ENCODE data around the gene NDST4.
A peak's percentile ranks its signal among the peaks of the same experiment; 100 is the strongest.

NDST4 gene

DNA sequence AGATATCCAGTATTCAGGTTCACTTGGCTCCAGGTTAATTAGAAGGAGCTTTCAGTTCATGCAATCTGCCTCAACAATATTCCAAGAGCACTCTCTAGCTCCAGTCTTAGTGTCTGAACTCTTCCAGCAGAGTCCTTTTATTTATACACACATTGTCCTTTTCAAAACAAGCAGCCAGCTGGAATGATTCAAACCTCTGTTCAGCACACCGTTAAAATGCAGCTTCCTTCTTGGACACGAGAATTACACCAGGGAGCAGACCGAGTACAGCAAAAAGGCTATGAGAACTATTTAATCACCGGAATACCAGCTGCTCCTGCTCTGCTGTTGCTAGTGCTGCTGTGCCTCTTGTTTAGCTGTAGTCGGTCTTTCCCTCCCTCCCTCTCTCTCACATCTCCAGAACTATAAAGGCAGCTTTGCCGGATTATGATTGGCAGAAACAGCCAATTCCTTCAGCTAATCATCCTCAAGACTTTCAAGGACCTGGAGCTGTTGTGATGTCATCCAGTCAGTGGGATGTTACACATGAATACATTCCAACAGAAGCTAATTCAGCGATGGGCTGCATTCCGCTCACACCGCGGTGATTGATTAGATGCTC lies at the start of gene NDST4:
Gene NDST4, minus strand, starts transcription at position 115 of the 601 bp plus-strand sequence. CDS start 36,584 bp downstream, outside the sequence.
- H3K27me3 ChIP-seq (ENCODE audit: control insufficient read depth in 2 of 2, insufficient read depth in 2 of 2, low read length in 2 of 2), result no peaks in the 10 kb centered on the region
- H3K9me3 ChIP-seq (ENCODE audit: control insufficient read depth in 2 of 2, low read length in 2 of 2), result no peaks in the 10 kb centered on the region
- H3K4me3 ChIP-seq (ENCODE audit: low read length in 2 of 2), result peak within 1 kb of the TSS in 1 of 2 donors; percentile 55
- H3K4me1 ChIP-seq (ENCODE audit: control insufficient read depth in 2 of 2, insufficient read depth in 2 of 2, low read length in 2 of 2), result peaks cover 0 to 3% of the 10 kb centered on the region in 2 donors
- H3K36me3 ChIP-seq (ENCODE audit: control insufficient read depth in 2 of 2, insufficient read depth in 2 of 2, low read length in 2 of 2), result no peaks in the 10 kb centered on the region
- no peak within 1 kb of the TSS for H3K27ac ChIP-seq (ENCODE audit: low read depth in 2 of 2, low read length in 2 of 2)
- H3K9ac ChIP-seq (ENCODE audit: low read depth in 1 of 2, low read length in 2 of 2), result no peak within 1 kb of the TSS

DNA sequence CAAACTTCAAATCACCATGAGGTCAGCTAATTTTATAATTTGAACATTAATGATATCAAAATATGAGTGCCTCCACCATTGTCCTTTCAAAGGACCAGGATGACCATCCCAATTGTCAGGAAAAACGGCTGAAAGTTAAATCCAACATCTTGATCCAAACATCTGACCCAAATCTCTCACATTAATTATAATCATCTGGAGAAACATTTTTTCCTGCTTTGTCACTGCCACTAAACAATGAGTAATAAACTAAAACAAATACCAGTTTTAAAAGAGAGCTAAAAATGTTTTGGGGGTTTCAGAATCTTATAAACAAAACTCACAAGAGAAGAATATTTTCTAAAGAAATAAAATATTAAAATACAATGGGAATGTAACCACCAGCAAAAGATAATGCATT lies 45.7 kb upstream of the NDST4 start:
- Histone ChIP-seq H3K36me3 (ENCODE audit: control insufficient read depth in 2 of 2, insufficient read depth in 2 of 2, low read length in 2 of 2) (no peaks in the 10 kb centered on the region), H3K27me3 (ENCODE audit: control insufficient read depth in 2 of 2, insufficient read depth in 2 of 2, low read length in 2 of 2) (no peaks in the 10 kb centered on the region), H3K4me1 (ENCODE audit: control insufficient read depth in 2 of 2, insufficient read depth in 2 of 2, low read length in 2 of 2) (no peaks in the 10 kb centered on the region), H3K9me3 (ENCODE audit: control insufficient read depth in 2 of 2, low read length in 2 of 2) (no peaks in the 10 kb centered on the region), H3K27ac (ENCODE audit: low read depth in 2 of 2, low read length in 2 of 2) (no peak overlapping the region), H3K9ac (ENCODE audit: low read depth in 1 of 2, low read length in 2 of 2) (no peak overlapping the region), H3K4me3 (ENCODE audit: low read length in 2 of 2) (no peak overlapping the region)

DNA sequence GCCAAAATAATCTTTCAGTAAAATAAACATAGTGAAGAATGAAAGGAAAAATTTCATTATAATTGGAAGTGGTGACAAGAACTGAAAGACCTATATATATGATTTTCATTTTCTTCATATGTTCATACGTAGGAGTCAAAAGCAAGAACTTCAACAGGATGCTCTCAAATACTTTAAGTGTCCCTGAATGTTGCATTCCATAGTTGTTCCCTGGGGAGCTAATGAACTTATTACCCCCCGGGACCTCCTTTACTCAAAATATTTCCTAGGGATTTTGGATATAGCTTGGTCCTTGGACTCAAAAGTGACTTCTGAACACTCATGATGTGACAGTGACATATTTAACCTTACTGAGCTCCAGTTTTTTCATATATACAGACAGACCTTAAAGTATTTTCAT lies 44.9 kb upstream of the NDST4 start:
- no peaks in the 10 kb centered on the region for H3K4me1 ChIP-seq (ENCODE audit: control insufficient read depth in 2 of 2, insufficient read depth in 2 of 2, low read length in 2 of 2)
- H3K27ac ChIP-seq (ENCODE audit: low read depth in 2 of 2, low read length in 2 of 2), result no peak overlapping the region
- H3K27me3 ChIP-seq (ENCODE audit: control insufficient read depth in 2 of 2, insufficient read depth in 2 of 2, low read length in 2 of 2), result no peaks in the 10 kb centered on the region
- H3K9ac ChIP-seq (ENCODE audit: low read depth in 1 of 2, low read length in 2 of 2), result no peak overlapping the region
- H3K4me3 ChIP-seq (ENCODE audit: low read length in 2 of 2), result no peak overlapping the region
- no peaks in the 10 kb centered on the region for H3K36me3 ChIP-seq (ENCODE audit: control insufficient read depth in 2 of 2, insufficient read depth in 2 of 2, low read length in 2 of 2)
- H3K9me3 ChIP-seq (ENCODE audit: control insufficient read depth in 2 of 2, low read length in 2 of 2), result no peaks in the 10 kb centered on the region

DNA sequence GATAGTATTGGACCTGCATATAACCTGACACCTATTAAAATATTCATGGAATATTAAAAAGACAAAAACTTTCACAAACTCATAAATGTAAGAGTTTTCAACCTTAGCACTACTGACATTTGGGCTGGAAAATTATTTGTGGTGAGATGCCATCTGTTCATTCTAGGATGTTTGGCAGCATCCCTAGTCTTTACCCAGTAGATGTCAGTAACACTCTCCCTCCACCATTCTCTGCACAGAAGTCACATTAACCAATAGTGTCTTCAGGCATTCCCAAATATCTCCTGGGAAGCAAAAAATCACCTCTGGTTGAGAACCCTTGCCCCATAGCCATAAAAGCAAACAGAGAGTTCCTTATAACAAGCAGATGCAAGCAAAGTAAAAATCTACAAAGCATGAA lies 41.4 kb upstream of the NDST4 start:
- Histone ChIP-seq H3K27me3 (ENCODE audit: control insufficient read depth in 2 of 2, insufficient read depth in 2 of 2, low read length in 2 of 2) (no peaks in the 10 kb centered on the region), H3K27ac (ENCODE audit: low read depth in 2 of 2, low read length in 2 of 2) (no peak overlapping the region), H3K9me3 (ENCODE audit: control insufficient read depth in 2 of 2, low read length in 2 of 2) (no peaks in the 10 kb centered on the region), H3K36me3 (ENCODE audit: control insufficient read depth in 2 of 2, insufficient read depth in 2 of 2, low read length in 2 of 2) (no peaks in the 10 kb centered on the region), H3K9ac (ENCODE audit: low read depth in 1 of 2, low read length in 2 of 2) (no peak overlapping the region), H3K4me3 (ENCODE audit: low read length in 2 of 2) (no peak overlapping the region), H3K4me1 (ENCODE audit: control insufficient read depth in 2 of 2, insufficient read depth in 2 of 2, low read length in 2 of 2) (no peaks in the 10 kb centered on the region)

DNA sequence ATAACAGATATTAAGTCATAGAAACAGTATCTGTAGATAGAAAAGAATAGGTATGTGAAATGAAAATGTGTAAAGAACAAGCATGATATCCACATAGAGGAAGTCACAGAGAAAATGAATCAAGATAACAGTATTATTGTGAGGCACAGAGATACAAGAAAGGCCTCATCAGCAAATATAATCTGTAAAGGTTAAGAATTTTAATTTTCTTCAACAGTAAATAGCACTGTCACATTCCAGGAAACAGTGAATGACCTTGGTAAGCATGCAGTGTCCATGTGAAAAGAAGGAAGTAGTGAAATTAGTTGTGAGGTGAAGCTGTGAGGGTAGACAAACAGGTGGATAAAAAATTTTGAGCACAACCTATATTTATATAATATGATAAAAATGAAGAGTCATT lies 39.5 kb upstream of the NDST4 start:
- Histone ChIP-seq H3K9ac (ENCODE audit: low read depth in 1 of 2, low read length in 2 of 2) (no peak overlapping the region), H3K4me3 (ENCODE audit: low read length in 2 of 2) (no peak overlapping the region), H3K27me3 (ENCODE audit: control insufficient read depth in 2 of 2, insufficient read depth in 2 of 2, low read length in 2 of 2) (no peaks in the 10 kb centered on the region), H3K36me3 (ENCODE audit: control insufficient read depth in 2 of 2, insufficient read depth in 2 of 2, low read length in 2 of 2) (no peaks in the 10 kb centered on the region), H3K9me3 (ENCODE audit: control insufficient read depth in 2 of 2, low read length in 2 of 2) (no peaks in the 10 kb centered on the region), H3K4me1 (ENCODE audit: control insufficient read depth in 2 of 2, insufficient read depth in 2 of 2, low read length in 2 of 2) (no peaks in the 10 kb centered on the region), H3K27ac (ENCODE audit: low read depth in 2 of 2, low read length in 2 of 2) (no peak overlapping the region)

DNA sequence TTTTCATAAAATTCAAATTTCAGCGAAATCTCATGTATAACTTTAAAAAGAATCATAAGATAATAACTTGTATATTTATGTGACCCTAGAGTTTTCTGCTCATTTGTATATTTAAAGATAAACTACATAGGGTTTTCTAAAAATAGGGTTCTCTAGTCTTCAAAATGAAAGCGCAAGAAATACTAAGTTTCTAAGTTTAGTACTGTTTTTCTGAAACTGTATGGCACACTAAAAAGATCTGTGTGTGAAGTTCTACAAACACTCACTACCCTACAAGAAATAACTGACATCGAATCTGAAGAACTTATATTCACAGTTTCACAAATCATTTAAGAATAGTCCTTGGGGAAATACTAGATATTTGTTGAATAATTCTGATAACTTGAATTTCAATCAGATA lies 38.7 kb upstream of the NDST4 start:
- no peaks in the 10 kb centered on the region for H3K27me3 ChIP-seq (ENCODE audit: control insufficient read depth in 2 of 2, insufficient read depth in 2 of 2, low read length in 2 of 2)
- no peaks in the 10 kb centered on the region for H3K4me1 ChIP-seq (ENCODE audit: control insufficient read depth in 2 of 2, insufficient read depth in 2 of 2, low read length in 2 of 2)
- H3K27ac ChIP-seq (ENCODE audit: low read depth in 2 of 2, low read length in 2 of 2), result no peak overlapping the region
- H3K36me3 ChIP-seq (ENCODE audit: control insufficient read depth in 2 of 2, insufficient read depth in 2 of 2, low read length in 2 of 2), result no peaks in the 10 kb centered on the region
- H3K4me3 ChIP-seq (ENCODE audit: low read length in 2 of 2), result no peak overlapping the region
- no peaks in the 10 kb centered on the region for H3K9me3 ChIP-seq (ENCODE audit: control insufficient read depth in 2 of 2, low read length in 2 of 2)
- no peak overlapping the region for H3K9ac ChIP-seq (ENCODE audit: low read depth in 1 of 2, low read length in 2 of 2)

DNA sequence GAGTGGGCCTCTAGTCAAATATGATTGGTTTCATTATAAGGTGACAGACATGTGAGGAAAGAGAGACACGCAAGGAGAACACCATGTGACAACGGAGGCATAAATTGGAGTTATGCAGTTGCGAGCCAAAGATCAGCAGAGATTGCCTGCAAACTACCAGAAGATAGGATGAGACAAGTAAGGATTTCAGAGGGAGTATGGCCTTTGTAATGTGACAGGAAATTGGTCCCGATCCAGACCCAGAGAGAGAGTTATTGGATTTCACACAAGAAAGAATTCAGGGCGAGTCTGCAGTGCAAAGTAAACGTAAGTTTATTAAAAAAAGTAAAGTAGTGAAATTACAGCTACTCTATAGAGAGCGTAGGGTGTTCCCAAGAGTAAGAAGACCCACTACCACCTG lies 35.7 kb upstream of the NDST4 start:
- Histone ChIP-seq H3K27ac (ENCODE audit: low read depth in 2 of 2, low read length in 2 of 2) (no peak overlapping the region), H3K27me3 (ENCODE audit: control insufficient read depth in 2 of 2, insufficient read depth in 2 of 2, low read length in 2 of 2) (no peaks in the 10 kb centered on the region), H3K4me1 (ENCODE audit: control insufficient read depth in 2 of 2, insufficient read depth in 2 of 2, low read length in 2 of 2) (no peaks in the 10 kb centered on the region), H3K9me3 (ENCODE audit: control insufficient read depth in 2 of 2, low read length in 2 of 2) (no peaks in the 10 kb centered on the region), H3K4me3 (ENCODE audit: low read length in 2 of 2) (no peak overlapping the region), H3K9ac (ENCODE audit: low read depth in 1 of 2, low read length in 2 of 2) (no peak overlapping the region), H3K36me3 (ENCODE audit: control insufficient read depth in 2 of 2, insufficient read depth in 2 of 2, low read length in 2 of 2) (no peaks in the 10 kb centered on the region)

DNA sequence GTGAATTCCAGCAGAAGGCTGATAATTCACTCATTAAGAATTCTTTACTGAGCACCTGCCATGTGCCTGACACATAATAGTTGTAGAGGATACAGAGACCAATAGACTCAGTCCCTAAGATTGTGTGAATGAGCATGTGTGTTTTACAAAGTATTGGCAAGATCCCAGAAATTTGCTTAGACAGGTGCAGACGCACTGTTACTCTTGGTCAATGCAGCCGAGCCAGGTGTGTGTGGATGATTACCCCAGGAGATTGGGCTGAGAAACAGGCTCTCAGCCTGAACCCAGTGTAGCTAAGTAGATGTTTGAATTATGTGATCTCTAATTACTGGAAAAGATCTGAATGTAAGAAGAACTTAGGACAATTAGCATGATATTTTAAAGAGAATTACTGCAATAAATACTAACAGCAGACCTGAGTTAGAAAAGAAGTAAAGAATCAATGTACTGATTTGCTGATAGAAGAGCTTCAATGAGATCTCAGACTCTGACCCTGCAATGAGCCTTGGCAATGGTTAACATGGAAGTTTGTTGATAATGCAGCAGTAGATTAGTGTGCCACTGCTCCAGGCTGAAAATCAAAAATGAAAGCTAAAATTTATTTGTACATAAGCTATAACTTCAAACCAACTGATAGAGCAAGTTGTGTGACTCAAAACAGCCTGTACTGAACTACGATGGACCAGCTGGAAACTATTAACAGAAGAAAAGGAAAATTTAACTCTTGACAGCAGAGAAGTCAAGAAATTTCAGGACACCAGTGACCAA lies 32.2 kb upstream of the NDST4 start:
- Histone ChIP-seq H3K36me3 (ENCODE audit: control insufficient read depth in 2 of 2, insufficient read depth in 2 of 2, low read length in 2 of 2) (no peaks in the 10 kb centered on the region), H3K27ac (ENCODE audit: low read depth in 2 of 2, low read length in 2 of 2) (no peak overlapping the region), H3K9me3 (ENCODE audit: control insufficient read depth in 2 of 2, low read length in 2 of 2) (no peaks in the 10 kb centered on the region), H3K27me3 (ENCODE audit: control insufficient read depth in 2 of 2, insufficient read depth in 2 of 2, low read length in 2 of 2) (no peaks in the 10 kb centered on the region), H3K4me1 (ENCODE audit: control insufficient read depth in 2 of 2, insufficient read depth in 2 of 2, low read length in 2 of 2) (no peaks in the 10 kb centered on the region), H3K4me3 (ENCODE audit: low read length in 2 of 2) (no peak overlapping the region), H3K9ac (ENCODE audit: low read depth in 1 of 2, low read length in 2 of 2) (no peak overlapping the region)

DNA sequence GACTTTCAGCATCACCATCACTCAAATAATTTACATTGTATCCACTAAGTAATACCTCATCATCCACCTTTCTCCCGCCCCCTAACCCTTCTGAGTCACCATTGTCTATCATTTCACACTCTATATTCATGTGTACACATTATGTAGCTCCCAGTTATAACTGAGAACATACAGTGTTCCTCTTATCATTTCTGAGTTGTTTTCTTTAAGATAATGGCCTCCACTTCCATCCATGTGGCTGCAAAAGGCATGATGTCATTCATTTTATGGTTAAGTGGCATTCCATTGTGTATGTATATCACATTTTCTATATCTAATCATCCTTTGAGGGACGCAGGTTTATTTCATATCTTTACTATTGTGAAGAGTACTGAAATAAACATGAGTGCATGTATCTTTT lies 14.6 kb upstream of the NDST4 start:
- H3K36me3 ChIP-seq (ENCODE audit: control insufficient read depth in 2 of 2, insufficient read depth in 2 of 2, low read length in 2 of 2), result no peaks in the 10 kb centered on the region
- no peak overlapping the region for H3K4me3 ChIP-seq (ENCODE audit: low read length in 2 of 2)
- H3K27me3 ChIP-seq (ENCODE audit: control insufficient read depth in 2 of 2, insufficient read depth in 2 of 2, low read length in 2 of 2), result no peaks in the 10 kb centered on the region
- no peak overlapping the region for H3K27ac ChIP-seq (ENCODE audit: low read depth in 2 of 2, low read length in 2 of 2)
- no peak overlapping the region for H3K9ac ChIP-seq (ENCODE audit: low read depth in 1 of 2, low read length in 2 of 2)
- H3K9me3 ChIP-seq (ENCODE audit: control insufficient read depth in 2 of 2, low read length in 2 of 2), result no peaks in the 10 kb centered on the region
- H3K4me1 ChIP-seq (ENCODE audit: control insufficient read depth in 2 of 2, insufficient read depth in 2 of 2, low read length in 2 of 2), result no peaks in the 10 kb centered on the region

DNA sequence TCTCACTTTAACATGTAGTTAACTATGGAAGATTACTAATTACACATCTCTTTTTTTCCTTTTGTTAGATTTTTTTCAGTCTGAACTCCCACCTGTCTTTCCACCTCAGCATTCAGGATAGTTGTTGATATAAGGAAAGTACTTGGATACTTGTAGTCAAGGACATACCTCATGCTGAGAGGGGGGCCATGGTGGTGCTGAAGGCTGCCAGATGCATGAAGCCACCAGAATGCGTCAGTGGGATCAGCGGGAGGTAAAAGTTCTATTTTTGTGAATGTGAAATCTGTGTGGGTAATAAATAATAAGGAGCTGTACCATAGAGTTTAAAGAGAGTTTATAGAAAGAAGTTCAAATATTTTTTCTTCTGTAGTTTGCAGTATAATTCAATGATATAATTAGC lies 13.1 kb upstream of the NDST4 start:
- Histone ChIP-seq H3K4me1 (ENCODE audit: control insufficient read depth in 2 of 2, insufficient read depth in 2 of 2, low read length in 2 of 2) (no peaks in the 10 kb centered on the region), H3K9ac (ENCODE audit: low read depth in 1 of 2, low read length in 2 of 2) (no peak overlapping the region), H3K36me3 (ENCODE audit: control insufficient read depth in 2 of 2, insufficient read depth in 2 of 2, low read length in 2 of 2) (no peaks in the 10 kb centered on the region), H3K27ac (ENCODE audit: low read depth in 2 of 2, low read length in 2 of 2) (no peak overlapping the region), H3K9me3 (ENCODE audit: control insufficient read depth in 2 of 2, low read length in 2 of 2) (no peaks in the 10 kb centered on the region), H3K4me3 (ENCODE audit: low read length in 2 of 2) (no peak overlapping the region), H3K27me3 (ENCODE audit: control insufficient read depth in 2 of 2, insufficient read depth in 2 of 2, low read length in 2 of 2) (no peaks in the 10 kb centered on the region)

Data from mucosa of rectum (tissue), 2 donors.